ES-I3 (cell line): ENCODE data around the gene SMIM14.

Experiments used
- H3K36me3 ChIP-seq: 2 replicates; pipeline ENCODE4 v1.6.1; 2013; ENCODE audit warnings: mild to moderate bottlenecking, low read length, control low read depth, moderate library complexity; ENCODE audit not compliant: insufficient read depth
- H3K4me1 ChIP-seq: 2 replicates; pipeline ENCODE4 v1.6.1; 2013; ENCODE audit warnings: mild to moderate bottlenecking, control low read depth, low read length; ENCODE audit not compliant: insufficient read depth
- H3K9ac ChIP-seq: 2 replicates; pipeline ENCODE4 v1.6.1; 2013; ENCODE audit warnings: low read depth, mild to moderate bottlenecking, low read length, moderate library complexity
- H3K9me3 ChIP-seq: 2 replicates; pipeline ENCODE4 v1.6.1; 2013; ENCODE audit warnings: mild to moderate bottlenecking, low read length, moderate library complexity; ENCODE audit not compliant: control insufficient read depth, insufficient read depth

Gene SMIM14

DNA sequence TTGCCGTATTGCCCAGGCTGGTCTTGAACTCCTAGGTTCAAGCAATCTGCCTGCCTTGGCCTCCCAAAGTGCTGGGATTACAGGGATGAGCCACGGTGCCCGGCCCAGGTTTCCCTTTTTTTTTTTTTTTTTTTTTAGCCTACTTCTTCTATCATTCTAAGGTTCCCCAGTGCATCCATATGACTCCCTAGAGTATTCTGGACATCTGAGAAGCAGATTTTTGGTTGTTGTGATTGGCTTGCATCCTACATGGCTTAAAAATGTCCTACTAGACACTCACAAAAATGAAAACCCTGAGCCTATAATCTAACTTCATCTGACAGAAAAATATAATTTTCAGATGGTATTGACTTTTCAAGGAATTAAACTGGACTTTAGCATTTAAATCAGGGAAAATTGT is 41.7 kb downstream of the SMIM14 start:
- Histone ChIP-seq H3K9ac (no peak overlapping the region), H3K4me1 (no peaks in the 10 kb centered on the region)

DNA sequence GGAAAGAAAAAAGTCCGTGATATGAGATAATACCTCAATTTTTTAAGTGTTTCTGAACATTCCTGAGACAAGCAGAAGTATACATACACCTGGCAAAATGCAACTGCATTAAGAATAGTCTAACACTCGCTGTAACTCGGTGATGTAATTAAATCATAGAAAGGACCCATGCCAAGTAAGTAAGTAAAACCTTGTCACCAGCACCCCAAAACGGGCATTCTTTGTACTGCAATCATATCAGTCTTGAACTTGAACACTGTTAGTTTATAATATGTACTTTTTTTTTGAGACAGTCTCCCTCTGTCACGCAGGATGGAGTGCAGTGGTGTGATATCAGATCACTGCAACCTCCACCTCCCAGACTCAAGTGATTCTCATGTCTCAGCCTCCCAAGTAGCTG is 47.4 kb downstream of the SMIM14 start:
- H3K9ac ChIP-seq, result no peak overlapping the region
- H3K9me3 ChIP-seq, result no peaks in the 10 kb centered on the region
- no peaks in the 10 kb centered on the region for H3K4me1 ChIP-seq
- no peaks in the 10 kb centered on the region for H3K36me3 ChIP-seq

More for the DNA sequence above, 41.7 kb downstream of the SMIM14 start:
- no peaks in the 10 kb centered on the region for H3K36me3 ChIP-seq
- H3K9me3 ChIP-seq, result no peaks in the 10 kb centered on the region

DNA sequence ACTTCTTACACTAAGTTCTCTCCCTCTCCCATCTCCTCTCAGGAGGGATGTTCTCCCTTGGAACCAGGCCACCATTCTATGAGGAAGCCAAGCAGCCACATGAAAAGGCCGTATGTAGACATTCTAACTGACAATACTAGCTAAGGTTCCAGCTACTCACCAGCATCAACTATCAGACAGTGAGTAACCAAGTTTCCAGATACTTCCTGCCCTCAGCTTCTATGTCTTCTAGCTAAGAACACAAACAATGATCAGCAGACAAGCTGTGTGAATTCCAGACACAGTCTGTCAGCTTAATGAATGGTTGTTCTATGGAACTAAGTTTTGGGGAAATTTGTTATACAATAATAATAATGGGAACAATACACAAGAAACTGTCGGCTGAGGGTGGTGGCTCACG is 50.8 kb downstream of the SMIM14 start:
- H3K36me3 ChIP-seq, result no peaks in the 10 kb centered on the region
- H3K9me3 ChIP-seq, result no peaks in the 10 kb centered on the region
- no peak overlapping the region for H3K9ac ChIP-seq
- no peaks in the 10 kb centered on the region for H3K4me1 ChIP-seq

DNA sequence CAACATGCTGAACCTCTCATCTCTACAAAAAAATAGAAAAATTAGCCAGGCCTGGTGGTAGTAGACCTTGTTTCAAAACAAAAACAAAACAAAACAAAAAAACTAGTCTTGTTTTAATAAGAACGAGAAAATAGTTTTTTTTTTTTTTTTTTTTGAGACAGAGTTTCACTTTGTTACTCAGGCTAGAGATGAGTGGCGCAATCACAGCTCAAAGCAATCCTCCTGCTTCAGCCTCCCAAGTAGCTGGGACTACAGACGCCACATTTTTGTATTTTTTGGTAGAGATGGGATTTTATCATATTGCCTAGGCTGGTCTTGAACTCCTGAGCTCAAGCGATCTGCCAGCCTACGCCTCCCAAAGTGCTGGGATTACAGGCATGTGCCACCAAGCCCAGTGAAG is 63.7 kb downstream of the SMIM14 start:
- Histone ChIP-seq H3K4me1 (no peaks in the 10 kb centered on the region), H3K9me3 (no peaks in the 10 kb centered on the region; the same call in none of the 2 replicates), H3K9ac (no peak overlapping the region), H3K36me3 (no peaks in the 10 kb centered on the region)

DNA sequence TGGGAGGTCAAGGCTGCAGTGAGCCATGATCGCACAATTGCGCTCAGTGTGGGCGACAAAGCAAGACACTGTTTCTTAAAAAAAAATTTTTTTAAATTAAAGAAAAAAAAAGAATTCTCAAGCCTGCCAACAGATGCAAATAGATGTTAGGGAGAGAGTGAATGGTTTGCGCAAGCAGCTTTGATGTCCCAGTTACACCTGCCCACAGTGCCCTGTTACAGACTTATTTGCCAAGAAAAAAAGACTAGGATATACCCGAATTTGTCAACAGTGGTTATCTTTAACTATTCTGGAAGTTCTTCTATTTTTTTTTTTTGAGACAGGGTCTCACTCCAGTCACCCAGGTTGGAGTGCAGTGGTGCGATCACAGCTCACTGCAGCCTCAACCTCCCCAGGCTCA is 67.2 kb downstream of the SMIM14 start:
- H3K9me3 ChIP-seq, result no peaks in the 10 kb centered on the region
- H3K36me3 ChIP-seq, result no peaks in the 10 kb centered on the region
- H3K4me1 ChIP-seq, result no peaks in the 10 kb centered on the region
- H3K9ac ChIP-seq, result no peak overlapping the region

DNA sequence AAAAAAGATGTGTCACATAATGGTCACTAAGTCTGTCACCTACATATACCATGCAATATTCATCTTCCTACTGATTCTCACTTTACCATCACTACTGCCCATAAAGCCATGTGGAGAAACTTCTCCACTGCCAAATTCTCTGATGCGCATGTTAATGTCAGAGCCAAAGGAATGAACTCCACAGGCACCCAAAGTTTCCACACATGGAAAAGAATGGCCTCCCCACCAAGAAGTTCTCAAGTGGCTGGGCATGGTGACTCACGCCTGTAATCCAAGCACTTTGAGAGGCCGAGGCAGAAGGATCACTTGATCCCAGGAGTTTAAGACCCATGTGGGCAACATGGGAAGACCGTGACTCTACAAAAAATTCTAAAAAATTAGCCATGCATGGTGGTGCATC is 67.6 kb downstream of the SMIM14 start:
- no peak overlapping the region for H3K9ac ChIP-seq

DNA sequence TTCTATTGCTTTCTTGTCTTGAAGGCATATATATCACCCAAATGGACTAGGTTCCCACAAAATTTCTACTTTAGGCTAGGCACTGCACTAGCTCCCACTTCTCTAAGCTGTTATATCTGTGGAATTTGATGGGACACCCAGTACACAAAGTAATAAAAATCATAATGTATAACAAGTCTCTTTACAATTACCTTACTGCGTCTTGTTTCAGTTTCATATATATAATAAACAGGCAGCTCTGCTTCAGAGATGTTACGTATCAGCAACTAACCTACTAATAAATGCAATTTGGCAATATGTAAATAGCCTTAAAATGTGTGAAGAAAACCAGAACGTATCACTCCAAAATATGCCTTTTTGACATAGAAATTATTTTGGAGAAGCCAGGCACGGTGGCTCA is 69.5 kb downstream of the SMIM14 start:
- Histone ChIP-seq H3K4me1 (no peaks in the 10 kb centered on the region), H3K36me3 (no peaks in the 10 kb centered on the region), H3K9ac (no peak overlapping the region), H3K9me3 (0 out of 2 replicates have a peak, but pooled peaks cover 10% of the 10 kb centered on the region)

More for the DNA sequence above, 67.6 kb downstream of the SMIM14 start:
- Histone ChIP-seq H3K4me1 (no peaks in the 10 kb centered on the region), H3K36me3 (no peaks in the 10 kb centered on the region), H3K9me3 (0 out of 2 replicates have a peak, but pooled peaks cover 4% of the 10 kb centered on the region)

DNA sequence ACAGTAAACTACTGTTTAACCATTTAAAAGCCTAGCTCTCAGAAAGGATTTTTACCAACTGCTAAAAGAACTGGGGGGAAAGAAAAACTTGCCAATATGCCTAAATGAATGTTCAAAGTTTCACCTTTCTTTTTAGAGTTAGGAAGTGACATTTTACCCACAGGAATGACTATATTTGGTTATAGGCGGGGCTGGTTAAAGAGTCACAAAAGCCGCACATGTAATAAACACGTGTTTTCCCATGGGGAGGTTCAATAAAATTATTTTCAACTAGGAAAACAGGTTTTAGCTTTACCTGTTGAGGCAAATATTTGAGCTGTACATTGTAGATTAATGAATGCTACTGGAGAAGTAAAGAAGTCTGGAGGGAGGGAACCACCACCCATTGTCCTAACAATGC is 69.9 kb downstream of the SMIM14 start:
- Histone ChIP-seq H3K36me3 (no peaks in the 10 kb centered on the region), H3K9ac (no peak overlapping the region), H3K4me1 (no peaks in the 10 kb centered on the region), H3K9me3 (0 out of 2 replicates have a peak, but pooled peaks cover 10% of the 10 kb centered on the region)

DNA sequence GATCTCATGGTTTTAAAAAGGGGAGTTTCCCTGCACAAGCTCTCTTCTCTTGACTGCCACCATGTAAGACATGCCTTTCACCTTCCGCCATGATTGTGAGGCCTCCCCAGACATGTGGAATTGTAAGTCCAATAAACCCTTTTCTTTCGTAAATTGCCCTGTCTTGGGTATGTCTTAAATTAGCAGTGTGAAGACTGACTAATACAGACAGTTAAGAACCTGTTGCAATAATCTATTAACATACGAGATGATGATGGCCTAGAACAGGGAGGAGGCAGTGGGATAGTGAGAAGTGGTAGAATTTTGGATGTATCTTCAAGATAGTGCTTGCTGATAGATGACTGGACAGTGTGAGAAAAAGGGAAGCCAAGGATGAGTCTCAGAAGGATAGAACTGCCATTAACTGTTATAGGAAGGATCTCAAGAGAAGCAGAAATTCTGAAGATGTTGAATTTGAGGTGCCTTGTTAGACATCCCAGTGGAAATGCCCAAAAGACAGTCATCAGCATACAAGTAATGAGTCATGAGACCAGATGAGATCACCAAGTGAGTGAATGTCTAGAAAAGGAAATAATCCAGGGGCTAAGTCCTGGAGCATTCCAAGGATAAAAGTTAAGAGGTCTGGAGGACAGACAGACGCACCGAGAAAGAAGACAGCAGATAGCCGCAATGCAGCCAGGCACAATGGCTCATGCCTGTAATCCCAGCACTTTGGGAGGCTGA is 72.6 kb downstream of the SMIM14 start:
- Histone ChIP-seq H3K9ac (no peak overlapping the region), H3K36me3 (no peaks in the 10 kb centered on the region), H3K9me3 (0 out of 2 replicates have a peak, but pooled peaks cover 10% of the 10 kb centered on the region), H3K4me1 (no peaks in the 10 kb centered on the region)

DNA sequence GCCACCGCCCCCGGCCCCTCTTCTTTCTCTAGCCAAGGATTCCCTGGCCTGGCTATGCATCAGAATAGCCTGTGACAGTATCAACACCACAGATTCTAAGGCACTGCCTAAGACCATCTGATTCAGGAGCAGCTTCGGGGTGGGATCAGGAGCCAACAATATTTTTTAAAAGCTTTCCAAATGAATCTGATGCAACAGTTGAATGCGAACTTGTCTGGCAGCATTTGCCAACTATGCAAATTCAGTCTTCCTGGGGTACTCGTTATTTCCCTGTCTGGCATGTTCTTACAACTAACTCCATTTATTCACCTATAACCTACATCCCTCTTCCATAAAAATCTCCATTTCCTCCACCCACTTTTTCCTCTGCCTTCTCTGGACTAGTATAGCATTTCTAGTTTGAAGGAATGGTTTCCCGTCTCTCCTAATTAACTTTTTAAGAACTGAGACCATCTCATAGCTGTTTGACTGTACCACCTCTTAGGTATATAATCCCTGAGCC is 75.3 kb downstream of the SMIM14 start:
- Histone ChIP-seq H3K4me1 (no peaks in the 10 kb centered on the region), H3K9me3 (0 out of 2 replicates have a peak, but pooled peaks cover 10% of the 10 kb centered on the region), H3K9ac (no peak overlapping the region), H3K36me3 (no peaks in the 10 kb centered on the region)

DNA sequence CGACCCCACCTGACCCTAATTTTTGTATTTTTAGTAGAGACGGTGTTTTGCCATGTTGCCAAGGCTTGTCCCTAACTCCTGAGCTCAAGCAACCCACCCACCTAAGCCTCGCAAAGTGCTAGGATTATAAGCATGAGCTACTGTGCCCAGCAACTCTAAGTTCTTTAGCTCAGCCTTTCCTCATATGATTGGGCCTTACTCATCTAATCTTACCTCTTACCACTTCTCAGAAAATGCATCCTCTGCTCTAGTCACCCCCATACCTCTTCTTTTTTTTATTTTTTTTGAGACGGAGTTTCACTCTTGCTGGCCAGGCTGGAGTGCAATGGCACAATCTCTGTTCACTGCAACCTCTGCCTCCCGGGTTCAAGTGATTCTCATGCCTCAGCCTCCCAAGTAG is 75.9 kb downstream of the SMIM14 start:
- Histone ChIP-seq H3K9me3 (0 out of 2 replicates have a peak, but pooled peaks cover 10% of the 10 kb centered on the region), H3K4me1 (no peaks in the 10 kb centered on the region), H3K36me3 (no peaks in the 10 kb centered on the region), H3K9ac (no peak overlapping the region)

DNA sequence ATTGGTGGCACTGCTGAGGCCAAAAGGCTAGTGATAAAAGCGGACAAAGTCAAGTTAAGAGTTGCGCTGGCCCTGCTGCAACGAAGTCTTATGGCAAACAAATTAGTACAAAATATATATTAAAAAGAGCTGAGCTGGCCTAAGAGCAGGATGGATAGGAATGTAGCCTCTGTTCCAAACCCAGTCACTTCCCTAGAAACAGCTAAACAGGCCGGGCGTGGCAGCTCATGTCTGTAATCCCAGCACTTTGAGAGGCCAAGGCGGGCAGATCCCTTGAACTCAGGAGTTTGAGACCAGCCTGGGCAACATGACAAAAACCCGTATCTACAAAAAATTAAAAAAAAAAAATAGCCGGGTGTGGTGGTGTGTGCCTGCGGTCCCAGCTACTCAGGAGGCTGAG is 79.0 kb downstream of the SMIM14 start:
- Histone ChIP-seq H3K9me3 (no peaks in the 10 kb centered on the region), H3K36me3 (no peaks in the 10 kb centered on the region), H3K4me1 (no peaks in the 10 kb centered on the region), H3K9ac (no peak overlapping the region)

DNA sequence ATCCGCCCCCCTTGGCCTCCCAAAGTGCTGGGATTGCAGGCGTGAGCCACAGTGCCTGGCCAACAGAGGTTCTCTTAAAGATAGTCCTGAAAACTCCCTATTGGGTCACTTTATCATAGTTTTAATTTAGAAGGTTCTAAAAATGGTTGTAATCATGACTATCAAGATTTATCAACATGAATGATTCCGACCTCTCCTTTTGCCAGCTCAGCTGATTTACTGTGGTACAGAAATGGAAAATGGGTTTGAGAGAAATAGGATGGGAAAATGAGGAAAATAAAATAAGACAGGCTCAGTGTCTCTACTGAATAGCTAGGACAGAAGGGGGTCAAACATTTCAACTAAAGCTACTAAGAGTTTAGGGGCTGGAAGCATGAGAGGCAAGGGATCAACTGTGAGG is 83.2 kb downstream of the SMIM14 start:
- Histone ChIP-seq H3K4me1 (no peaks in the 10 kb centered on the region), H3K9ac (no peak overlapping the region), H3K9me3 (no peaks in the 10 kb centered on the region), H3K36me3 (no peaks in the 10 kb centered on the region)

DNA sequence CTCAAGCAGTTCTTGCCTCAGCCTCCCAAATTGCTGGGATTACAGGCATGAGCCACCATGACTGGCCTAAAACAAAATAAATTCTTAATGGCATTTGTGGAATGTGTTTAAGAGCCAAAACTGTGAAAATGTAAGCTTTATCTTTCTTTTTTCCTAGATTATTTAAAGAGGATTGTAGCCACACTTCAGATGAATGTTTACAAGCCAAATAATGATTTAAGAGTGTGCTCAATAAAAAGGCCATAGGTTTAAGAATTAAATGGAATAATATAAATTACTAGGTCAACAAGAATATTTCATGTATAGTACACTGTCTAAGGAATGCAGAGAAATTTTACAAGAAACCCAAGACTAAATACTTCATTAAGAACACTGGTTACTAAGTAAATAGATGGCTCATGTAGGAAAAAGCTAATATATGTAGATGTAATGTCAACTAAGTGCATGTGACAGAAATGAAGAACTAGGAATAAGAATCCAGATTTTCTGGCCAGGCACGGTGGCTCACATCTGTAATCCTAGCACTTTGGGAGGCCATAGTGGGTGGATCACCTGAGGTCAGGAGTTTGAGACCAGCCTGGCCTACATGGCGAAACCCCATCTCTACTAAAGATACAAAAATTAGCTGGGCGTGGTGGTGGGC is 90.1 kb downstream of the SMIM14 start:
- Histone ChIP-seq H3K36me3 (no peaks in the 10 kb centered on the region), H3K9me3 (no peaks in the 10 kb centered on the region), H3K4me1 (no peaks in the 10 kb centered on the region), H3K9ac (no peak overlapping the region)
